Right cardiac atrium (tissue), 5 donors: ENCODE results near the gene VSX2. TPM values are rescaled to one million over a fixed set of nuclear protein-coding genes. Genes with fewer than 3 reads are reported as not detected.
A peak's percentile ranks its signal among the peaks of the same experiment; 100 is the strongest.

Experiments
- ATAC-seq, 2 donors: fragments of 200-7000 bp; cut with Tn5 transposase; one replicate each; pipeline versions ENCODE4 v1.8.0 to v1.9.1; 2020; ENCODE audit warnings: moderate library complexity in 2 of 2, mild to moderate bottlenecking in 1 of 2
- DNase-seq, 3 donors: peaks; one replicate each; pipeline ENCODE4 v3.0.0-alpha.2; 2020
- H3K27ac ChIP-seq: one replicate; pipeline ENCODE4 v1.5.1; 2013; ENCODE audit warnings: mild to moderate bottlenecking, low read length, control low read depth, moderate library complexity
- H3K27me3 ChIP-seq: one replicate; pipeline ENCODE4 v1.6.1; 2013; ENCODE audit not compliant: control insufficient read depth, insufficient read depth
- H3K4me1 ChIP-seq: one replicate; pipeline ENCODE4 v1.6.1; 2013; ENCODE audit warnings: low read length; ENCODE audit not compliant: control insufficient read depth, insufficient read depth
- H3K4me3 ChIP-seq: one replicate; pipeline ENCODE4 v1.5.1; 2013; ENCODE audit warnings: low read length, control low read depth
- H3K9me3 ChIP-seq: one replicate; pipeline ENCODE4 v1.6.1; 2013; ENCODE audit warnings: low read length; ENCODE audit not compliant: control insufficient read depth
- WGBS: extraction: QIAGEN DNeasy Blood & Tissue Kit; methylation state at CpG from one replicate; pipeline ENCODE4 v1.1.7; 2013; 5-methylcytosine and 5-hydroxymethylcytosine counted together
- intact Hi-C, 4 donors: fragments of 100-400 bp; cut with DNase I; formaldehyde crosslinking; loops; one replicate each; pipeline versions ENCODE4 v1.11.0 to v1.14.0; 2022 to 2023
- long read RNA-seq, 4 donors: library from polyadenylated mRNA; unstranded; transcript quantifications; one replicate each; pipeline ENCODE4 v2.0.0, GENCODE V29; 2020 to 2021
- polyA plus RNA-seq: library from polyadenylated mRNA; stranded (reverse); fragments of 200-250 nt; gene quantifications from one replicate; pipeline ENCODE4 v1.2.3, GENCODE V29; 2013
- total RNA-seq, 4 donors: library from RNA; stranded (reverse); fragmentation: NEBNext Ultra II Directional; extraction: Animal tissue kit (Norgen Biotek cat#: 25700); gene quantifications; one replicate each; pipeline ENCODE4 v1.2.1, GENCODE V29; 2021
- donor health status: healthy with polysubstance abuse.
- donor health status: DM: no; HTN: yes; CAD: no.
- donor health status: DM: no; HTN: no; CAD: no.
- donor health status: DM: no; HTN: yes; CAD: no; lungs with severe emphysema.
- donor health status: DM: yes; HTN: yes; CAD: no.

The VSX2 gene
- total RNA-seq (not detected), polyA plus RNA-seq (not detected)
- long read RNA-seq, donor 1 = 0 reads
- long read RNA-seq, donor 2 = 0 reads
- long read RNA-seq, donor 3 = 0 reads
- long read RNA-seq, donor 4 = 0 reads

- no peak for ATAC-seq
Observed at GRCh38 chr14:74238974-74239847, at the start of gene VSX2. TSS of gene VSX2 (plus strand) at chr14:74239449. CDS start at chr14:74239562, 113 bp downstream.

DNA sequence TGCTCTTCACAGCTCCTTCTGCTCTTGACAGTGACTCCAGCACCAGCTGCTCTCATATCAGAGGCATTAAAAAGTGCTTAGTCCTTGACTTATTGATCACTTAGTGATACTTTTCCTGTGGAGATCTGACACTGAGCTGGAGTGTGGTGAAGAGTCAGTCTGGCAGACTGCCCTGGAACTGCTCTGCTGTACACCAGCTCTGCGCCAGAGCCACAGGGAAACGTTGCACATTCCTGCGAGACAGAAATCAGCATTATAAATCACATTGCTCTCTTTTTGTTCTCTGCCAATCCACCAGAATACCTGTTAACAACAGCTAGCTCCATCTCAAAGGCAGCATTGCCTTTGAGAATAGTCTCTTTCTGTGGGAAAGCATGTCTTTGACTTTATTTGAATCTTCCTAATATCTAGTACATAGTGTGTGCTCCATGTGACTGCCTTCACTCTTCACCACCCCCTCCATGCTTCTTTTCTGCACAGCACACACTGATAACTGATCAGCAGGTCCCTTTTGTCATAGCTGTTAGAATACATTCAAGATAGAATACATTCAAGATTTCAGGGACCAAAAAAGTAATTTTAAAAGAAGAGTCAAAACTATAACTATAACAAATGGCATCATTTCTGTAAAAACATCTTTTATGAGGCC is 48.2 kb upstream of the VSX2 start:
- Histone ChIP-seq H3K27ac (no peak overlapping the region), H3K4me3 (no peak overlapping the region), H3K9me3 (no peaks in the 10 kb centered on the region), H3K27me3 (no peaks in the 10 kb centered on the region), H3K4me1 (no peaks in the 10 kb centered on the region)
- WGBS = 50% methylated on average over 3 of the region's 3 CpGs
- DNase-seq = no peak
- ATAC-seq = peak in 1 of 2 donors; percentile 56
- intact Hi-C loops = no loop called here

More at GRCh38 chr14:74238974-74239847, at the start of gene VSX2:
- intact Hi-C loops = no loop called here
- Histone ChIP-seq H3K27me3 (no peaks in the 10 kb centered on the region), H3K27ac (no peak within 1 kb of the TSS), H3K4me3 (peak within 1 kb of the TSS; percentile 18), H3K4me1 (peaks cover 3% of the 10 kb centered on the region), H3K9me3 (no peaks in the 10 kb centered on the region)
- no peak for DNase-seq
- 7% methylated on average over 40 of the region's 40 CpGs for whole genome bisulfite sequencing

- no peaks in the 10 kb centered on the region for H3K9me3 ChIP-seq
- no peak overlapping the region for H3K27ac ChIP-seq
- intact Hi-C loops = no loop called here
- H3K27me3 ChIP-seq = no peaks in the 10 kb centered on the region
- DNase-seq (no peak), ATAC-seq (no peak)
- no peak overlapping the region for H3K4me3 ChIP-seq
- no peaks in the 10 kb centered on the region for H3K4me1 ChIP-seq
- 96% methylated on average over 8 of the region's 8 CpGs for WGBS
Observed at GRCh38 chr14:74194506-74195274, 44.6 kb upstream of the VSX2 start.

GRCh38 chr14:74195623-74196022 is 43.6 kb upstream of the VSX2 start:
- DNase-seq (no peak), ATAC-seq (no peak)
- intact Hi-C loops = no loop called here
- Histone ChIP-seq H3K4me3 (no peak overlapping the region), H3K9me3 (no peaks in the 10 kb centered on the region), H3K27me3 (no peaks in the 10 kb centered on the region), H3K4me1 (no peaks in the 10 kb centered on the region), H3K27ac (no peak overlapping the region)
- 96% methylated on average over 7 of the region's 7 CpGs for WGBS

DNA sequence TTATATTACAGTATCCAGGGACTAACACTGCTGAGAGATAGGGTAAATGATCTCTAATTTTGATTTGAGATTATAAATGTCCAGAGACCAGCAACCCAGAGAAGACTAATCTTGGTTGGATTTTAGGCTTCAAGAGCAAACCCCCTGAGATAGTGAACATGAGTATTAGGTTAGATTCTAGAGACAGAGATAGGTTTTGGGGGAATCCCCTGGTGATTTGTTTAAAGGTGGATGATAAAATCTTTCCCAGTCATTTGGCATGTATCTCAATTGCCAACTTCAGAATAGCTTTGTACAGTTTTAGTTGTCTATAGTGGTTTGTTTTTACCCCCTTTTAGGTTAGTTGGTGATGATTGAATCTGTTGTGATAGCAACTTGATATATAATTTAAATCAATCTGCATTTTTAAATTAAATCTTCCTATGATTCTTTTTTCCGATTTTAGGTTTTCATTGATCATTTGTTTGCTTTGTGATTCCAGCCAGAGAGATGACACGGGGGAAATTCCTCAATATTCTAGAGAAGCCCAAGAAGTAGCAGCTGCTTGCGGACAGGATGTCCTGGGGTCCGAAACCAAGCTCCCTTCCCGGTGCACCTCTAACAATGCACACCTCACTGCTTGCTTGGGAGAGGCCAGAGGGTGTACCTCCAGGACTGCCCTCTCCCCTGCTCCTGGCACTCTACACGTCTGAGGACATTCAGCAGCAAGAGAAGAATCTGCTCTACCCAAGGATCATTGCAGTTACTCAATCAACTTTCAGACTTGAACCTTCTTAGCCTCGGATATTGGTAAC is 40.6 kb upstream of the VSX2 start:
- no peaks in the 10 kb centered on the region for H3K27me3 ChIP-seq
- no peaks in the 10 kb centered on the region for H3K9me3 ChIP-seq
- no peaks in the 10 kb centered on the region for H3K4me1 ChIP-seq
- H3K4me3 ChIP-seq = no peak overlapping the region
- WGBS = 92% methylated on average over 7 of the region's 7 CpGs
- no peak overlapping the region for H3K27ac ChIP-seq
- intact Hi-C loops = no loop called here
- ATAC-seq (no peak), DNase-seq (no peak)

DNA sequence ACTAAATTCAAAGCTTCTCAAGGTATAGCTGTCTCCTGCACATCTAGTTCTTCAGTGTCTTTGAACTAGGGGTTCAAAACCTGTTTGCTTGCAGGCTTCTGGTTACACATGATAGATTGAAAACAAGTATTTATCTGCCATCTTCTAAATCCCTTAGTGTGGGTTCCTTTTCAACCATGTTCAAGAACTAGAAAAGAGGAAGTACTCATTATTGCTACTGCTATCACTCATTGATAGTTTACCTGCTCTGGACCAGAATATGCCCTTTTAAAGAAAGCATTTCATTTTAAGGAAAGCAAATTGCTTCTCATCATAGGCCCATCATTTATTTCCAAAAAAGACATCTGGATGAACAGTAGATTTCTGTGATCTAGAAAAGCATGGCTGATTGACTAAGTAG is 37.1 kb upstream of the VSX2 start:
- Histone ChIP-seq H3K9me3 (no peaks in the 10 kb centered on the region), H3K27me3 (no peaks in the 10 kb centered on the region), H3K4me3 (no peak overlapping the region), H3K4me1 (no peaks in the 10 kb centered on the region), H3K27ac (no peak overlapping the region)
- intact Hi-C loops = no loop called here
- DNase-seq = no peak
- no peak for ATAC-seq

DNA sequence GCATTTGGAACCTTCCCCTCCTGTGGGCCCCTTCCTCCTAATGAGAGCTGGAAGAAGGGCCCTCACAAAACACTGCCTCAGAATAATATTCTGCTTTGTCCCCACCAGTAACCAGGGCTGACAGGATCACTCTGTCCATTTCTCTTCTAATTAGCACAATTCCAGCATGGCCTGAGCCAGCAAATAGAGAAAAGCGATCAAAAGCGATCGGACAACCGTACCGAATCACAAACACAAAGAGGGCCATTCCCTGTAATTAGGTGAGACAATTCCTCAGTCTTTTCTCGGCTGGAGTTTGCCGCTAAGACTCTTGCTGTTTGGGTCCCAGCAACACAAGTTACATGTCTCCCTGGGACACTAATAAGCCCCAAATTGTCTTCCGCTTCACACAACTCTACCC is 35.6 kb upstream of the VSX2 start:
- ATAC-seq = no peak

GRCh38 chr14:74204491-74204890 is 34.8 kb upstream of the VSX2 start:
- intact Hi-C loops = no loop called here
- Histone ChIP-seq H3K27ac (no peak overlapping the region), H3K27me3 (no peaks in the 10 kb centered on the region), H3K4me3 (no peak overlapping the region), H3K9me3 (no peaks in the 10 kb centered on the region), H3K4me1 (no peaks in the 10 kb centered on the region)
- DNase-seq (no peak), ATAC-seq (no peak)
- WGBS = 94% methylated on average over 6 of the region's 6 CpGs

More for the DNA sequence above, 35.6 kb upstream of the VSX2 start:
- no peak overlapping the region for H3K27ac ChIP-seq
- H3K4me1 ChIP-seq = no peaks in the 10 kb centered on the region
- no peaks in the 10 kb centered on the region for H3K27me3 ChIP-seq
- no peaks in the 10 kb centered on the region for H3K9me3 ChIP-seq
- no peak for DNase-seq
- H3K4me3 ChIP-seq = no peak overlapping the region
- 95% methylated on average over 8 of the region's 8 CpGs for WGBS
- intact Hi-C loops = no loop called here

DNA sequence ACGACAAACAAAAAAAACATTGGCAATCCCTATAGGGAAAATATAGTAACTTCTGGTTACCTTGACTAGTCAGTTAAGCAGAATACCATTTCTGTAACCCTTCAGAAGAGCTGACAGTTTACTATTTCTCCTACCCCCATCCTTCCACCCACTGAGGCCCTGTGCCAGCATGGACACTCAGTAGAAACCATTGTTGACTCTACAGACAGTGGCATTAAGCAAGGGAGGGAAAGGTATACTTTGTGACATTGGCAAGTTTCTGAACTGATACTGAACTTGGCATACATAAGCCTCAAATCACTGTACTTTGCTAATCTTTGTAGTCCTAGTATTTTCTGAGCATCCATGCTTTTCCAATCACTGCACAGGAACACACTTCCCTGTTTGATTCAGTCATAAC is 33.4 kb upstream of the VSX2 start:
- no peaks in the 10 kb centered on the region for H3K27me3 ChIP-seq
- intact Hi-C loops = no loop called here
- no peak overlapping the region for H3K4me3 ChIP-seq
- no peaks in the 10 kb centered on the region for H3K9me3 ChIP-seq
- H3K27ac ChIP-seq = no peak overlapping the region
- ATAC-seq = no peak
- no peak for DNase-seq
- no peaks in the 10 kb centered on the region for H3K4me1 ChIP-seq
- WGBS = 91% methylated on average over 1 of the region's 1 CpG

DNA sequence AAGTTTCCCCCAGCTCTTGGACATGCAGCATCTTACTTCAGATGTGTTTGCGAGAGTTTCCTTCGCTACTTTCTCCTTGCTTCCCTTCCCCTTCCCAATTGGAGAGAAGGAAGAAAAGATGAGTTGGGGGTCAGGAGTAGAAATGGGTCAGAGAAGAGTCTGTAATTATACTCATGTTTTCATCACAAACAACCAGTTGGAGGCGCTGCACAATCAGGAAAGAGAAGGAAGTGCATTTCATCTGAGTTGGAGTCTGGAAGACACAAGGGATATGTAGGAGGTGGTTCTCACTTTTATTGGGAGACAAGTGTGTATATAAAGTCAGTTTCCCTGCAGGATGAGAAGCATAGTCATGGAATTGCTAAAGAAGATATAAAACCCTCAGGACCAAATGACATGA is 31.3 kb upstream of the VSX2 start:
- no peak overlapping the region for H3K27ac ChIP-seq
- no peaks in the 10 kb centered on the region for H3K4me1 ChIP-seq
- ATAC-seq = no peak
- H3K9me3 ChIP-seq = no peaks in the 10 kb centered on the region
- no peak for DNase-seq
- intact Hi-C loops = no loop called here
- WGBS = 74% methylated on average over 3 of the region's 3 CpGs
- no peak overlapping the region for H3K4me3 ChIP-seq
- no peaks in the 10 kb centered on the region for H3K27me3 ChIP-seq
